AG09319 (cell line): ENCODE measurements around the gene CASR.
"Not testable (repeated sequence)": the region's sequence is repeated elsewhere in the genome, so short reads cannot be mapped to it uniquely, and the experiment has no call there.

Experiments used
- DNase-seq: peaks from one replicate; pipeline ENCODE4 v3.0.0-alpha.2; 2010; ENCODE audit warnings: low read depth; ENCODE audit errors: extremely low read depth
- CTCF ChIP-seq: IDR thresholded peaks from 2 replicates; pipeline ENCODE4 v1.5.1; 2011; ENCODE audit warnings: low read depth, mild to moderate bottlenecking, inconsistent platforms, low read length, moderate library complexity

Gene CASR

GRCh38 chr3:122183521-122183892 is at the start of gene CASR:
Gene CASR (plus strand): TSS chr3:122183668. CDS start chr3:122254190, 70,522 bp downstream.
- no peak for DNase-seq
- TF ChIP-seq CTCF: no peak

GRCh38 chr3:122146466-122146865 is 37.0 kb upstream of the CASR start:
- DNase-seq: no peak
- no peak for TF ChIP-seq CTCF

- no peak for TF ChIP-seq CTCF
- no peak for DNase-seq
These were observed 34.4 kb upstream of the CASR start for GRCh38 chr3:122148941-122149627.

- DNase-seq: no peak
- no peak for TF ChIP-seq CTCF
These were observed 32.0 kb upstream of the CASR start for GRCh38 chr3:122151480-122151879.

GRCh38 chr3:122164983-122165382 is 18.5 kb upstream of the CASR start:
- not testable (repeated sequence) for DNase-seq

- TF ChIP-seq CTCF: no peak
- no peak for DNase-seq
These were observed 15.8 kb upstream of the CASR start for GRCh38 chr3:122167630-122168029.

GRCh38 chr3:122168044-122168443 is 15.4 kb upstream of the CASR start:
- no peak for DNase-seq
- no peak for TF ChIP-seq CTCF

GRCh38 chr3:122169911-122170310 is 13.6 kb upstream of the CASR start:
- TF ChIP-seq CTCF: no peak
- DNase-seq: no peak

- not testable (repeated sequence) for DNase-seq
These were observed 12.1 kb upstream of the CASR start for GRCh38 chr3:122171361-122171760.
